Calu3 (cell line): Measurements from ENCODE around the gene CIRBP. TPM values are rescaled to one million over a fixed set of nuclear protein-coding genes. Genes with fewer than 3 reads are reported as not detected.

Experiments used
- BruUV-seq: library from RNA; stranded (reverse); fragments of 400-500 nt; replicated peaks from 2 replicates; lab custom pipeline; 2021; lab: Mats Ljungman, UMichigan
- CTCF ChIA-PET: fragments of 300-600 bp; sonication (Branson Sonifier 250); formaldehyde crosslinking; loops from one replicate; lab custom pipeline; 2022; ENCODE audit warnings: antibody characterized with exemption; lab: Charles Lee
- DNase-seq: peaks from one replicate; pipeline ENCODE4 v3.0.0; 2022
- H3K27ac Mint-ChIP-seq: one replicate; pipeline ENCODE4 v1.8.0; 2022; ENCODE audit warnings: mixed read lengths; ENCODE audit not compliant: unreplicated experiment
- H3K27me3 Mint-ChIP-seq: one replicate; pipeline ENCODE4 v1.8.0; 2022; ENCODE audit warnings: mixed read lengths; ENCODE audit not compliant: unreplicated experiment
- H3K36me3 Mint-ChIP-seq: one replicate; pipeline ENCODE4 v1.8.0; 2022; ENCODE audit warnings: mild to moderate bottlenecking, moderate library complexity, mixed read lengths; ENCODE audit not compliant: insufficient read depth, unreplicated experiment
- H3K4me1 Mint-ChIP-seq: one replicate; pipeline ENCODE4 v1.8.0; 2022; ENCODE audit warnings: mild to moderate bottlenecking, low read depth, mixed read lengths; ENCODE audit not compliant: unreplicated experiment
- H3K4me3 Mint-ChIP-seq: one replicate; pipeline ENCODE4 v1.8.0; 2022; ENCODE audit warnings: mild to moderate bottlenecking, low read depth, moderate library complexity, mixed read lengths; ENCODE audit not compliant: unreplicated experiment
- H3K9me3 Mint-ChIP-seq: one replicate; pipeline ENCODE4 v1.8.0; 2022; ENCODE audit warnings: low read depth, mixed read lengths; ENCODE audit not compliant: unreplicated experiment
- intact Hi-C: fragments of 100-400 bp; cut with micrococcal nuclease; formaldehyde crosslinking; loops from one replicate; pipeline ENCODE4 v1.10.0; 2022; ENCODE audit not compliant: unreplicated experiment
- total RNA-seq: library from RNA; stranded (reverse); gene quantifications from 2 replicates; pipeline ENCODE4 v1.2.3, GENCODE V29; 2022
- TF ChIP-seq, protein P1 (sequence below): fragments of 200-600 bp; IDR thresholded peaks from one replicate; pipeline ENCODE4 v1.8.0; 2022; ENCODE audit warnings: antibody characterized with exemption; ENCODE audit not compliant: unreplicated experiment

The CIRBP gene
- total RNA-seq, 1 experiment from 2014 or later: 102 TPM

DNA sequence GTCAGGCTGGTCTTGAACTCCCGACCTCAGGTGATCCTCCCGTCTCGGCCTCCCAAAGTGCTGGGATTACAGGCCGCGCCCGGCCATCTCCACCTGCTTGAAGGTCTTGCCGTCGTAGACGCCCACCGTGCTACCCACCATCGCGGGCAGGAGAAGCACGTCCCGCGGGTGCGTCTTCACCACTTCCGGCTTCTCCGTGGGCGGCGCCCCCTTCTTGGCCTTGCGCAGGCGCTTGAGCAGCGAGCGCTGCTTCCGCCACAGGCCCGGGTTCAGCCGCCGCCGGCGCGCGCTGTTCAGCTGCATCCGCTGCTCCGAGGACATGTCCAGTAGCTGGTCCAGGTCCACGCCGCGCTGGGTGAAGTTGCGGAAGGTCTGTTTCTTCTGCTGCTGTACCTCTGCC lies 38.2 kb downstream of the CIRBP start:
- intact Hi-C loops: no loop called here
- TF ChIP-seq, protein P1, sequence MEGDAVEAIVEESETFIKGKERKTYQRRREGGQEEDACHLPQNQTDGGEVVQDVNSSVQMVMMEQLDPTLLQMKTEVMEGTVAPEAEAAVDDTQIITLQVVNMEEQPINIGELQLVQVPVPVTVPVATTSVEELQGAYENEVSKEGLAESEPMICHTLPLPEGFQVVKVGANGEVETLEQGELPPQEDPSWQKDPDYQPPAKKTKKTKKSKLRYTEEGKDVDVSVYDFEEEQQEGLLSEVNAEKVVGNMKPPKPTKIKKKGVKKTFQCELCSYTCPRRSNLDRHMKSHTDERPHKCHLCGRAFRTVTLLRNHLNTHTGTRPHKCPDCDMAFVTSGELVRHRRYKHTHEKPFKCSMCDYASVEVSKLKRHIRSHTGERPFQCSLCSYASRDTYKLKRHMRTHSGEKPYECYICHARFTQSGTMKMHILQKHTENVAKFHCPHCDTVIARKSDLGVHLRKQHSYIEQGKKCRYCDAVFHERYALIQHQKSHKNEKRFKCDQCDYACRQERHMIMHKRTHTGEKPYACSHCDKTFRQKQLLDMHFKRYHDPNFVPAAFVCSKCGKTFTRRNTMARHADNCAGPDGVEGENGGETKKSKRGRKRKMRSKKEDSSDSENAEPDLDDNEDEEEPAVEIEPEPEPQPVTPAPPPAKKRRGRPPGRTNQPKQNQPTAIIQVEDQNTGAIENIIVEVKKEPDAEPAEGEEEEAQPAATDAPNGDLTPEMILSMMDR: no peak

DNA sequence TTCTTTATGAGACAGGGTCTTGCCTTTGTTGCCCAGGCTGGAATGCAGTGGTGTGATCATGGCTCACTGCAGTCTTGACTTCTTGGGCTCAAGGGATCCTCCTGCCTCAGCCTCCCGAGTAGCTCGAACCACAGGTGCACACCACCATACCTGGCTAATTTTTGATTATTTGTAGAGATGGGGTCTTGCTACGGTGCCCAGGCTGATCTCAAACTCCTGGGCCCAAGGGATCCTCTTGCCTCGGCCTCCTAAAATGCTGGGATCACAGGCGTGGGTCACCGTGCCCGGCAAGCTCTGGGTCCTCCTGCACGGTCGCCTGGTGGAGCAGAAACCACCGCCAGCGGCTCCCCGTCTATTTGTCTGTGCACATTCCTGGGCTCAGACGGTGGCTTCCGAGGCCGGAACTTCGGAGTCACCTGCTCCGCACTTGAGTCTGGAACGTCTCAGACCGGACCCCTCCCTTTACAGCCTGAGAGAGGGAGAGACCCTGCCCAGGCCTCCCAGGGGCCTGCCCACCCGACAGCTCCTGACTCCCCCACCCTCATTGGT lies 38.7 kb downstream of the CIRBP start:
- H3K4me3 Mint-ChIP-seq: no peak overlapping the region
- no peaks in the 10 kb centered on the region for H3K9me3 Mint-ChIP-seq
- TF ChIP-seq, protein P1: no peak
- H3K27me3 Mint-ChIP-seq: no peaks in the 10 kb centered on the region
- intact Hi-C loops: no loop called here
- H3K36me3 Mint-ChIP-seq: peaks cover 4% of the 10 kb centered on the region
- DNase-seq: no peak
- no peak overlapping the region for H3K27ac Mint-ChIP-seq
- H3K4me1 Mint-ChIP-seq: no peaks in the 10 kb centered on the region
- CTCF ChIA-PET: no interaction called here
- BruUV-seq: no TSS peak

More for the DNA sequence above, 38.2 kb downstream of the CIRBP start:
- Mint-ChIP-seq H3K4me1 (no peaks in the 10 kb centered on the region), H3K9me3 (no peaks in the 10 kb centered on the region), H3K27me3 (no peaks in the 10 kb centered on the region), H3K36me3 (peaks cover 4% of the 10 kb centered on the region), H3K4me3 (no peak overlapping the region), H3K27ac (no peak overlapping the region)
- BruUV-seq: no TSS peak
- DNase-seq: no peak
- CTCF ChIA-PET: no interaction called here

DNA sequence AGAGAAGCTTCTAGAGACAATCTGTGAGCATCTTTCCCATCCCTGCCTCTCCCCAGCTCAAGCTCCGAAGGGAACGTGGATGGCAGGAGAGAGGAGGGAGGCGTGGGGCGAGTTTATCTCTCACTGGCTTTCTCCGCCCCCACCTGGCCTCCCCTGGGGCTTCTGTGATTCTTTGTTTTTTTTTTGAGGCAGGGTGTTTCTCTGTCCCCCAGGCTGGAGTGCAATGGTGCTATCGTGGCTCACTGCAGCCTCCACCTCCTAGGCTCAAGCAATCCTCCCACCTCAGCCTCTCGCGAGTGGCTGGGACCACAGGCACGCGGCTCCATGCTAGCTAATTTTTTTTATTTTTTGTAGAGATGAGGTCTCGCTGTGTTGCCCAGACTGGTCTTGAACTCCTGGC lies 39.6 kb downstream of the CIRBP start:
- Mint-ChIP-seq H3K36me3 (peaks cover 4% of the 10 kb centered on the region), H3K4me3 (no peak overlapping the region), H3K4me1 (no peaks in the 10 kb centered on the region), H3K9me3 (no peaks in the 10 kb centered on the region), H3K27ac (no peak overlapping the region), H3K27me3 (no peaks in the 10 kb centered on the region)
- TF ChIP-seq, protein P1: no peak
- BruUV-seq: no TSS peak
- CTCF ChIA-PET: no interaction called here
- intact Hi-C loops: no loop called here
- no peak for DNase-seq

DNA sequence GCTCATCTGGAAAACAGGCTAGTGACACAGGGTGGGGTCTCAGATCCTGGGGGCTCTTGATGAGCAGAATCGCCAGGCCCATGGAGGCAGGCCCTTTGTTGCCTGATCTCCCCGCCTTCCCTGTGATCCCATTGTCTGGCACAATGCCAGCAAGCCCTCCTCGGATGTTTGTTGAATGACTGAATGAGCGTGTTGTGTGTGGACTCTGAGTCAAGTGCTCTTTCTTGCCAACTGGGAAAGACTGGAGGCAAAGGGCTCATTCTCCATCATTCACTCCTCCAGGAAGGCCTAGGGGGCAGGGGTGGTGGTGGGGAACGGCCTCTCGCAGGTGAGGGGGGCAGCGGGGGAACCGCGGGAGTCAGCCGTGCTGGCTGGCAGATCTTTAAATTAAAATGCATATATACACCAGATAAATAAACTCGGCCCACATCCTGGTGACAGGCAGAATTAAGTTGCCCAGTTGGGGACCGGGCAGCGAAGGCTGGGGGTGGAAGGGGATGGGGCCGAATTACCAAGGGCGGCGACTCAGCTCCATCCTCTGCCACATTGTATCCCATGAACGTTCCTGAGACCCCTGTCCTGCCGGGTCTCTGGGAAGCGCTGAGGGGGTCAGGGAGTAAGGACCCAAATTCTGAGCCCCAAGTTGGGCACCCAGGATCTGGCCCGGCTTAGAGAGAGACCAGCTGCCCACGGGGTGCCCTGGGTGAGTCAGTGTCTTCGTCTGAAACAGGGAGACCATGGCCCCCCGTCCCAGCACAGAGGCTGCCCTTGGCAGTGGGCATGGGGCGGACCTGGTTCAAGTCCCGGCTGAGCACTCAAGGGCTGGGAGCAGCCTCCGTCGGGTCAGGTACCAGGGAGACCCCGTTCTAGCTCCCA lies 41.1 kb downstream of the CIRBP start:
- no peaks in the 10 kb centered on the region for H3K9me3 Mint-ChIP-seq
- peaks cover 4% of the 10 kb centered on the region for H3K36me3 Mint-ChIP-seq
- CTCF ChIA-PET: no interaction called here
- no peak for DNase-seq
- H3K27ac Mint-ChIP-seq: no peak overlapping the region
- TF ChIP-seq, protein P1: no peak
- BruUV-seq: no TSS peak
- H3K4me1 Mint-ChIP-seq: no peaks in the 10 kb centered on the region
- H3K4me3 Mint-ChIP-seq: no peak overlapping the region
- H3K27me3 Mint-ChIP-seq: no peaks in the 10 kb centered on the region
- intact Hi-C loops: no loop called here
